GM18951 (cell line): Measurements from ENCODE around the gene ALPG.
"Not testable (repeated sequence)": the region's sequence is repeated elsewhere in the genome, so short reads cannot be mapped to it uniquely, and the experiment has no call there.

ENCODE experiments used
- POLR2A ChIP-seq: IDR thresholded peaks from 4 replicates; pipeline ENCODE4 v1.6.1; 2011; ENCODE audit warnings: mild to moderate bottlenecking; ENCODE audit not compliant: insufficient read length, insufficient read depth; ENCODE audit errors: extremely low read depth
- in situ Hi-C: fragments of 300-500 bp; cut with MboI; formaldehyde crosslinking; loops from one replicate; pipeline ENCODE4 v1.12.0; 2022; ENCODE audit warnings: low sequenced_read_pairs, mixed read lengths, inconsistent platforms; ENCODE audit not compliant: unreplicated experiment

ALPG gene

GRCh38 chr2:232415736-232416520 is 9.3 kb downstream of the ALPG start:
- in situ Hi-C loops = no loop called here
- no peak for TF ChIP-seq POLR2A

GRCh38 chr2:232416521-232417470 is 10.2 kb downstream of the ALPG start:
- in situ Hi-C loops = no loop called here
- TF ChIP-seq POLR2A = no peak

GRCh38 chr2:232417489-232417888 is 10.8 kb downstream of the ALPG start:
- in situ Hi-C loops = no loop called here
- no peak for TF ChIP-seq POLR2A

GRCh38 chr2:232418056-232418455 is 11.4 kb downstream of the ALPG start:
- in situ Hi-C loops = no loop called here

GRCh38 chr2:232418466-232419244 is 12.0 kb downstream of the ALPG start:
- in situ Hi-C loops = no loop called here
- no peak for TF ChIP-seq POLR2A

More at GRCh38 chr2:232418056-232418455, 11.4 kb downstream of the ALPG start:
- TF ChIP-seq POLR2A = no peak

GRCh38 chr2:232419245-232420072 is 12.8 kb downstream of the ALPG start:
- TF ChIP-seq POLR2A = no peak
- in situ Hi-C loops = no loop called here

- in situ Hi-C loops = no loop called here
- TF ChIP-seq POLR2A = no peak
These were observed 13.4 kb downstream of the ALPG start for GRCh38 chr2:232420073-232420454.

- no peak for TF ChIP-seq POLR2A
- in situ Hi-C loops = no loop called here
These were observed 14.0 kb downstream of the ALPG start for GRCh38 chr2:232420463-232421188.

- TF ChIP-seq POLR2A = no peak
- in situ Hi-C loops = no loop called here
These were observed 14.6 kb downstream of the ALPG start for GRCh38 chr2:232421189-232421785.

GRCh38 chr2:232422051-232422450 is 15.4 kb downstream of the ALPG start:
- in situ Hi-C loops = no loop called here
- TF ChIP-seq POLR2A = no peak

GRCh38 chr2:232422996-232423395 is 16.4 kb downstream of the ALPG start:
- in situ Hi-C loops = not testable (repeated sequence)

GRCh38 chr2:232423407-232423806 is 16.8 kb downstream of the ALPG start:
- in situ Hi-C loops = not testable (repeated sequence)
